Type B pancreatic cell (in vitro differentiated cells): ENCODE data around the gene SRP14. TPM values are rescaled to one million over a fixed set of nuclear protein-coding genes. Genes with fewer than 3 reads are reported as not detected.
"Not testable (repeated sequence)": the region's sequence is repeated elsewhere in the genome, so short reads cannot be mapped to it uniquely, and the experiment has no call there.

Source experiments
- DNase-seq: peaks from one replicate; pipeline ENCODE4 v3.0.0; 2021; ENCODE audit warnings: mixed read lengths; ENCODE audit not compliant: unreplicated experiment; ENCODE audit errors: extremely low spot score
- H3K27ac Mint-ChIP-seq: 2 replicates; pipeline ENCODE4 v1.8.0; 2021; ENCODE audit warnings: mild to moderate bottlenecking, mixed read lengths
- H3K27me3 Mint-ChIP-seq: 2 replicates; pipeline ENCODE4 v1.8.0; 2021; ENCODE audit warnings: mixed read lengths
- H3K36me3 Mint-ChIP-seq: 2 replicates; pipeline ENCODE4 v1.8.0; 2021; ENCODE audit warnings: mixed read lengths
- H3K4me1 Mint-ChIP-seq: one replicate; pipeline ENCODE4 v1.8.0; 2021; ENCODE audit warnings: mixed read lengths; ENCODE audit not compliant: unreplicated experiment
- H3K4me3 Mint-ChIP-seq: 2 replicates; pipeline ENCODE4 v1.8.0; 2021; ENCODE audit warnings: mild to moderate bottlenecking, mixed read lengths
- H3K9me3 Mint-ChIP-seq: 2 replicates; pipeline ENCODE4 v1.8.0; 2021; ENCODE audit warnings: mixed read lengths
- CTCF ChIP-seq: fragments of 200-600 bp; sonication (generic); conservative IDR thresholded peaks from 2 replicates; pipeline ENCODE4 v1.5.0; 2021; ENCODE audit warnings: antibody characterized with exemption, mild to moderate bottlenecking
- total RNA-seq: library from RNA; stranded (reverse); gene quantifications from 2 replicates; pipeline ENCODE4 v1.2.1, GENCODE V29; 2021; ENCODE audit warnings: low replicate concordance

SRP14 gene
- total RNA-seq, 1 donor from 2014 or later, result 235 TPM

- H3K9me3 Mint-ChIP-seq, result no peaks in the 10 kb centered on the region
- peaks cover 30% of the 10 kb centered on the region for H3K36me3 Mint-ChIP-seq
- H3K4me3 Mint-ChIP-seq, result no peak overlapping the region
- DNase-seq, result no peak
- no peaks in the 10 kb centered on the region for H3K4me1 Mint-ChIP-seq
- H3K27ac Mint-ChIP-seq, result no peak overlapping the region
- TF ChIP-seq CTCF, result no peak
- H3K27me3 Mint-ChIP-seq, result no peaks in the 10 kb centered on the region
Measured at GRCh38 chr15:39997031-39997430, 42.0 kb downstream of the SRP14 start.

GRCh38 chr15:39996228-39996627, 42.8 kb downstream of the SRP14 start:
- H3K27me3 Mint-ChIP-seq, H3K9me3 Mint-ChIP-seq, H3K4me1 Mint-ChIP-seq, H3K27ac Mint-ChIP-seq, DNase-seq, H3K4me3 Mint-ChIP-seq: not testable (repeated sequence)
- peaks cover 32% of the 10 kb centered on the region for H3K36me3 Mint-ChIP-seq

- peaks cover 43% of the 10 kb centered on the region for H3K36me3 Mint-ChIP-seq
- not testable (repeated sequence) for H3K4me1 Mint-ChIP-seq
Measured at GRCh38 chr15:39992953-39993352, 46.0 kb downstream of the SRP14 start.

GRCh38 chr15:39990706-39991105, 48.3 kb downstream of the SRP14 start:
- Mint-ChIP-seq H3K9me3 (no peaks in the 10 kb centered on the region), H3K4me1 (no peaks in the 10 kb centered on the region), H3K4me3 (no peak overlapping the region), H3K27ac (no peak overlapping the region), H3K36me3 (peaks cover 35% of the 10 kb centered on the region), H3K27me3 (no peaks in the 10 kb centered on the region)
- TF ChIP-seq CTCF, result no peak
- no peak for DNase-seq

More at GRCh38 chr15:39992953-39993352, 46.0 kb downstream of the SRP14 start:
- not testable (repeated sequence) for H3K27me3 Mint-ChIP-seq, H3K9me3 Mint-ChIP-seq, H3K4me3 Mint-ChIP-seq, DNase-seq, H3K27ac Mint-ChIP-seq

GRCh38 chr15:39987821-39988220, 51.2 kb downstream of the SRP14 start:
- H3K9me3 Mint-ChIP-seq, result peaks cover 4% of the 10 kb centered on the region
- peaks cover 44% of the 10 kb centered on the region for H3K36me3 Mint-ChIP-seq
- no peak for TF ChIP-seq CTCF

More at GRCh38 chr15:39987821-39988220, 51.2 kb downstream of the SRP14 start:
- H3K27me3 Mint-ChIP-seq, result no peaks in the 10 kb centered on the region
- H3K27ac Mint-ChIP-seq, result no peak overlapping the region
- no peak for DNase-seq
- H3K4me1 Mint-ChIP-seq, result no peaks in the 10 kb centered on the region
- no peak overlapping the region for H3K4me3 Mint-ChIP-seq

Other genes starting within 250 kb of the SRP14 start
- 0.95 and 7.2 TPM in 2 replicates for gene GPR176, start 118.9 kb downstream of the SRP14 start, total RNA-seq
- gene EIF2AK4, start 105.1 kb downstream of the SRP14 start, total RNA-seq, result 33.3 and 42.3 TPM in 2 replicates
- gene BMF, start 69.7 kb upstream of the SRP14 start, total RNA-seq, result 60.9 and 112 TPM in 2 replicates
- gene BUB1B, start 121.9 kb upstream of the SRP14 start, total RNA-seq, result 21.8 and 69.5 TPM in 2 replicates
- gene PAK6, start 199.9 kb upstream of the SRP14 start, total RNA-seq, result 7.8 and 21.2 TPM in 2 replicates
- 0.98 and 1.5 TPM in 2 replicates for gene ANKRD63, start 243.9 kb upstream of the SRP14 start, total RNA-seq